GM18526 (cell line): ENCODE results near the gene ERGIC1.

Experiments used
- POLR2A ChIP-seq: IDR thresholded peaks from 3 replicates; pipeline ENCODE4 v1.6.1; 2011; ENCODE audit not compliant: insufficient read length; ENCODE audit errors: extremely low read depth

ERGIC1 gene

DNA sequence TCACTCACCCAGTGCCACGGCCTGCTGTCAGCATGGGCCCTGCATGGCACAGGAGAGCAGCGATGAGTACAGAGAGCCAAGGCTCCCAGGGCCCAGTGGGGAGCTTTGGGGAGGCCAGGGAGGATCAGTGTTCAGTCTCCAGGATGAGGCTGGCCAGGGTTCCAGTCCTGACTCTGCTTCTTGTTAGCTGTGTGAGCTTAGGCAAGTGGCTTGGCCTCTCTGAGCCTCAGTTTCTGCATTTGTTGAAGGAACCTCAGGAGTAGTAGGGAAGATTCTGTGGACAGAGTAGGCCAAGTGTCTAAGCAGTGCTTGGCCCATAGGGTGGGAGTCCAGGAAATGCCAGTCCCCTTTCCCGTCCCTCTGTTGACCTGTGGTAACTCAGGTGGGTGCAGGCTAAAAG lies 39.5 kb downstream of the ERGIC1 start:
- TF ChIP-seq POLR2A, result no peak

DNA sequence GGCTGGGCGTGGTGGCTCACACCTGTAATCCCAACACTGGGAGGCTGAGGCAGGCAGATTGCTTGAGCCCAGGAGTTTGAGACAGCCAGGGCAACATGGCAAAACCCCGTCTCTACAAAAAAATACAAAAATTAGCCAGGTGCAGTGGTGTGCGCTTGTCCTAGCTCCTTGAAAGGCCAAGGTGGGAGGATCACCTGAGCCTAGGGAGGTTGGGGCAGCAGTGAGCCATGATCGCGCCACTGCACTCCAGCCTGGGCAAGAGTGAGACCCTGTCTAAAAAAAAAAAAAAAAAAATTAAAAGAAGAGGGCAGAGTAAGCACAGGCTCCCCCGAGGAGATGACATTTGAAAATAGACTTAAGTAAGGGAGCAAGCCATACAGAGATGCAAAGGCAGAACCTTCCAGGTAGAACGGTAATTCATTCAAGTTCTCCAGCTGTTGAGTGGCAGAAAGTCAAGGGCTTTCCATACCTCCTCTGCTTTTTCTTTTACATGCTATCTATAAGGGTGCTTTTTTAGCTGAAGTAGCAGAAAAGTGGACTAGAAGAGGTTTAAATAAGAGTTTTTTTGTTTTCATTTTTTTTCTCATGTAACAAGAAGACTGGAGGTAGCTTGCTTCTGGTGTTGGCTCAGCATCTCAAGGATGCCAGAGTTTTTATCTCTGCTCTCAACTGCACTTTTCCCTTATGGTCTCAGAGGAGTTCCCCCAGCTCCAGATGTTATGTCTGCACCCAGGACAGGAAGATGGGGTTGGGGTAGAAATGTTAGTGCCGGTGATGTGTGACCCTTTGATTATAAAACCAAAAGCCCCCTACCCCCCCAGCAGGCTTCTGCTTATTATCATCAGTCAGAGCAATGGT lies 40.8 kb downstream of the ERGIC1 start:
- TF ChIP-seq POLR2A, result no peak

DNA sequence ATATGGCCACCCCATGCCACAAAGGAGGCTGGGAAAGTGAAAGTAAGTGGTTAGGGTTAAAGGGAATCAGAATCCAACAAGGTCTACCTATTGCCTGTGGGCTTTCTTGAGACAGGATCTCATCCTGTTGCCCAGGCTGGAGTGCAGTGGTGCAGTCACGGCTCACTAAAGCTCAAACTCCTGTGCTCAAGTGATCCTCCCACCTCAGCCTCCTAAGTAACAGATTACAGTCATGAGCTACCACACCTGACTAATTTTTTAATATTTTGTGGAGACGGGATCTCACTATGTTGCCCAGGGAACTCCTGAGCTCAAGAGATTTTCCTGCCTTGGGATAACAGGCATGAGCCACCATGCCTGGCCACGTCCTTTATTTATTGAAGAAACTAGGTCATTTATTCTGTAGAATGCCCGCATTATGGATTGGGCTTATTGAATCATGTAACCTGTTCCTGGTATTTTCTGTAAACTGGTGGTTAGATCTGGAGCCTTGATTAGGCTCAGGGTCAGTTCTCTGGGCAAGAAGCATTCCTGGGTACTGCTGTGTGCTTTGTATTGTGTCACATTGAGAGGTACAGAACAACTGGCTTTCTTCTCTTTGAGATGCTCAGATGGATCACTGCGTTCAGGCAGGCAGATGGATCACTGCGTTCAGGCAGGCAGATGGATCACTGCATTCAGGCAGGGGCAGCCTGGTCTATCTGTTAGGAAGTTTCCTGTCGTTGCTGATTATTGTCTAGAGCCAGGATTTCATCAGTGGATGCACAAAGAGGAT lies 41.6 kb downstream of the ERGIC1 start:
- no peak for TF ChIP-seq POLR2A

DNA sequence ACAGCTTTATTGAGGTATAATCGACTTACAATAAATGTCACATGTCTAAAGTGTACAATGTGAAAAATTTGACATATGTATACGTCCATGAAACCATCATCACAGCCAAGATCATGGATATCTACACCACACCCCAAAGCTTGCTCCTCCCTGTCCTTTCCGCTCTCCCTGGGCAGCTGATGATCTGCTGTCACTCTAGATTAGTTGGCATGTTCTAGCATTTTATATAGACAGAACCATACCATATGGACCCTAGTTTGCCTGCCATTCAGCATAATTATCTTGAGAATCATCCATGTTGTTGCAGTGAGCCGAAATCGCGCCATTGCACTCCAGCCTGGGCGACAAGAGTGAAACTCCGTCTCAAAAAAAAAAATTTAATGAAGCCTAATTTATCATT lies 42.5 kb downstream of the ERGIC1 start:
- TF ChIP-seq POLR2A, result no peak

DNA sequence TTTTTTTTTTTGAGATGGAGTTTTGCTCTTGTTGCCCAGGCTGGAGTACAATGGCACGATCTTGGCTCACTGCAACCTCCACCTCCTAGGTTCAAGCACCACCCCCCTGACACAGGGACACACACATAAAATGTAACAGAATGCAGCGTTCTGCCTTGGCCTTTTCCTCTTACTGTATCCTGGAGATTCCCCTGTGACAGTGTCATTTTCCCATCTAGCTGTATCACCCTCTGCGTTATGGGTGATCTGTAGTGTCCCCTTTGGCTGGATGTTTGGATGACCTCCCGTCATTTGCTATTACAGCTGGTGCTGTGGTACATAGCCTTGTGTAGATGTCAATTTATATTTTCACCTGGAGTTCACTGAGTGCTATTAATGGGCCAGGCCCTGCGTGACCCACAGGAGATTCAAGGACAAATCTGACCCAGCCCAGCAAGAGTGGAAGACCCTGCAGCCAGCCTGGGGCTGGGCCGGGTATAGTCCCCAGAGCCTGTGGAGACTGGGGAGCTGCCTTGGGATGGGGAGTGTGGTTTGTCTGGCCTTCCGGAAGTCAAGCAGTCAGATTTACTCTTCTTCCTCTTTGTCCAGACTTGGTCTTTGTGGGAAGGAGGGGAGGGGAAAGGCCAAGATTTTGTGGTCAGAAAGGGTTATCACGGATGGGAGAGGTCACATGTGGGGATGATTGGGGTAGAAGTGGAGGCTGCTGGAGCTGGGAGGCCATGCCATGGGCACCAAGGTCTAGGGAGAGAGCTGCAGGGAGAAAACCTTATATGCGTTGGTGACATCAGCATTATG lies 43.6 kb downstream of the ERGIC1 start:
- TF ChIP-seq POLR2A, result no peak

DNA sequence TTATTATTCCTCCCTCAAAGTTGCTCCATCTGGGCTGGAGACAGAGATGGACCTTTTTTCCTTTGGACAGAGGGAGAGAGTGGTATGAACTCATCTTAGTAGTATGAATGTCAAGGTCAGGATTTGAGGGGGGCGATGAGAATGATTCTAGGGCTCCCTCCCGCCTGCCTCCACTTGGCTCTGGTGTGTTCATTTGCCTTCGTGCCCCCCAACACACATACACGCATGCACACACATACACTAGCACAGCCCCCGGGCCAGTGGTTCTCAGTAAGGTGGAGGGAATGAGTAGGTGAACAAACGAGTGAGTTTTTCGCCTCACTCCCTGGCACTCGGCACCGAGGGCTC lies 44.5 kb downstream of the ERGIC1 start:
- no peak for TF ChIP-seq POLR2A

DNA sequence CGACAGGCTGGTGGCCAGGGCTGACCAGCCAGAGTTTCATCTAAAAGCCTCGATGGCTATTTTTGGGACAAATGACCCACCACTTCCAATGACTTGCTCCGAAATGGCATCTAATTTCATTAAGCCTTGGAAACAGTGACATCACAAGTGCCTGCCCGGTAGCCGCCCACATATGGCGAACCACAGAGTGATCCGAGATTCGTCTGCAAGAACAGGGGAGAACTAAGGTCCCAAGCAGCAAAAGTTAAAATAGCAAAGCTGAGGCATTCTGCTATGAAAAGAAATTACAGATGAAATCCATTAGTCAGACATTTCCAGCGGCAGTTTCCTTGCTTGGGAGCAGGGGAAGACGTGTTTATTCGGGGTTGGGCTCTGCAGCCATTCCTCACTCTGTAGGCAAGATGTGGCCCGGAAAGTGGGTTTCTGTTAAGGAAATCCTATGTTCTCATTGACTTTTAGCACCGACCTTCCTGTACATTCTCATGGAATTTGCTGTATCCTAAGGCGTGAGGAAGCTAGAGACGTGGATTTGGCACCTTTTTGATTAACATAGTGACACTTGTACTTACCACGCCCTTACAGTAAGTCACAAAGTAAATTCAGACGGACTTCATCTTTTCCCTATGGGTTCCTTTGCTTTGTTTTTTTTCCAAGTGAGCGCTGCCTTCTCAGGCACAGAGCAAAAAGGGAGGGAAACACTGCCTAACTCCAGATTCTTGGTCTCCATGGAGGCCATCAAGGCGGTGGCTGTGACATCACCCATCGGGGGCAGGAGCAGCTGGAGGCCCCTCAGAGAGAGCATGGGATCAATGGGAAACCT lies 45.1 kb downstream of the ERGIC1 start:
- TF ChIP-seq POLR2A, result no peak

DNA sequence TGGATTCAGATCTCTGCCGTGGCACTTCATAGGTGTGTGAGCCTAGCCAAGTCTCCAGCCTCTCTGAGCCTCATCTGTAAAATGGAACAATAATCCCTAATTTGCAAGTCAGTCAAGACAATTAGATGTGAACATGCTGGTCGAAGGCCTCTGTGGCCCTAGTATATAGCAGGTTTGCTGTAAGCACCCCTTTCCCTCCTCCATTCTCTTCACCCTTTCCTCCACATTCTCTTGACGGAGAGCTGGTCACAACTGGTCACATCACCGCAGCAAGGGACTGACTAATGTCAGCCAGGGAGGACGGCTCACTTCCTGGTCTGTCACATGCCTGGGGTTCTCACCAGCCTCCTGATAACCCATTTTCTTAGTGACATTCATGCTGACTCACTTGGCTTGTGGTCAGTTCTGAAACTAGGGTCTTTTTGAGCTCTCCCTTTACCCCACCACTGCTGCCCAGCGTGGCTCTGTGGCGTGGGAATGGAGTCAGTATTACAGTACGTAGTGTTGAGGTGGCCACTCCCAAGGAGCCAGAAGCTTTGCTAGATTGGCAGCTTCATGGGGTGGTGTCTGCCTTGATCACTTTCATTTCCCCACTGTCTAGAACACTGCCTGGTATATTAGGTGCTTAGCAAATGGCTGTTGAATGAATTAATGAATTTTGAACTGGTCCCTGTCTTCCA lies 47.8 kb downstream of the ERGIC1 start:
- no peak for TF ChIP-seq POLR2A

DNA sequence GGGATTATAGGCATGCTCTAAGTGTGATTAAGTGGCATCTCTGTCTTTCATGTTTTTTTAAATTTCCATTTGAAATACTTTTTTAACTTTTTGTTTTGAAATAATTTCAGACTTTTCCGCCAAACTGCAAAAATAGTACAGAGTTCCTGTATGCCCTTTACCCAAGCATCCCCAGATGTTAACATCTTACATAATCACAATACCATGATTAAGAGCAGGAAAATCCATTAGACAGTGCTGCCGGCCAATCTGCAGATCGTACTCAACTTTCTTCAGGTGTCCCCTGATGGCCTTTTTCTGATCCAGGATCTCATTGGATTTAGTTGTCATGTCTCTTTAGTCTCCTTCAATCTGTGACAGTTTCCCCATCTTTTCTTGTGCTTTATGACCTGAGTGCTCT lies 49.0 kb downstream of the ERGIC1 start:
- TF ChIP-seq POLR2A, result no peak

DNA sequence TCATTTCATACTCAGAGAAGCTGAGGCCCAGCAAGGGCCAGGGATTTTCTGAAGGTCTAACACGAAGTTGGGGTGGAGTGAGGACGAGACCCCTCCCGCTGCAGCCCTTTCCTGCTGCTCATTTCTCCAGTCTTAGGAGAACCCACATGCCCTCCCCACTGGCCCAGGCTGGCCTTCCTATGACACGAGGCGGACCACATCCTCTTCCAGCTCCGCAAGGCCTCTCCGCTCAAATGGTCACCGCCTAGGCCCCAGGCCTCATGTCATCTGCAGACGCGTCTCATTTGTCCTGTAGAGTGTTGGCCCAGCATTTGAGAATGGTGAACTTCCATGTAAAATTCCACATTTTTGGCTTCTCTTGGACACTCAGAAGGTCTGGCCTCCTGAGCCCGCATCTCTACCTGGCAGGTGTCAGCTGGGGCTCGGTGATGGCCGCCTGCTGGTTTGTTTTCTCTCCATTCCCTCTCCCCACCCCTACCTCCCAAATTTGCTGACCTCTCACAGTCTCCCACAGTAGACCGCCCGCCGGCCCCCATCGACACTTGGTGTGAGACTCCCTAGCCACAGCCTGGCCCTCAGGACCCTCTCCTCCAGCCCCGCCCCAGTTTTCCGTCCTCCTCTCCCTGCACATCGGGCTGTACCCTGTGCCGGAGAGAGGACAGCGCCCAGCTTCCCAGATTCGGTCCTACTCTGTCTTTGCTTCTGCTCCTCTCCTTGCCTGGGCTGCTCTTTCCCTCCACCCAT lies 51.7 kb downstream of the ERGIC1 start:
- TF ChIP-seq POLR2A, result no peak

DNA sequence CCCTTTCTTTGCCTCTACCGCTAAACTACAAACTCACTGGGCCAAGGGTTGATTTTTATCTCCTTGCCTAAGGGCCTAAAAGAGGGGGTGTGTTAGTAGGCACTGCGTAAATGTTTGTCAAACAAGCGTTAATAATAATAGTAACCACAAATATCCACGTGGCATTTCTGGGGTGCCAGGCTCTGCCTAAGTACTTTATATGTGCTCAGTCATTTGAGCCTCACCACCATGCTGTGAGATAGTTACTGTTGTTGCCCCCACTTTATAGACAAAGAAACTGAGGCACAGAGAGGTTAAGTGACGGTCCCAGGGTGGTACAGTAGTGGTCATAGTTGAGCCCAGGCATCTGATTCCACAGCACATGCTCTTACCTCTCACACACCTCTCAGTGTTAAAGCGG lies 52.4 kb downstream of the ERGIC1 start:
- TF ChIP-seq POLR2A, result no peak

DNA sequence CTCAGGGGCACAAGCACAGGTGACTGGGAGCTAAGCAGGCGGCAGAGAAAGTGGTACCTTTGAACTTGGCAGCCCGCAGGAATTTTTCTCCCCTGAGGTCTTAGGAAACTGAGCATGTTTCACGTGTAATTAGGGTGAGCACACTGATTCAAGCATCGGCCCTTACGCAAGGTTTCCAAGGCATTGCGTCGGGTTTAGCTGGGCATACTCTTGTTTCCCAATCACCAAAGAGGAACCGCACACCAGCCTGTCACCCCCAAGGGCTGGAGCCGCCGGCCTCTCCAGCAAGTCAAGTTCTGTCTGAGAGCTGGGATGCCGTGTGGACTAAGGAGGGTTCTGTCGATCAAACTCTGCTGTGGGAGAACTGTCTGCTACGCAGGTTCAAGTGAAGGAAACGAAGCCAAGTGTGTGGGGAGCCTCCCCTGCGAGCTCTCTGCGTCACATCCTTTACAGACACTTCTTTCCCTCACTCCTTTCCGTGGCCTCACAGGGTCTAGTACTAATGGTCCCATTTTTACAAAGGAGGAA lies 53.0 kb downstream of the ERGIC1 start:
- no peak for TF ChIP-seq POLR2A

DNA sequence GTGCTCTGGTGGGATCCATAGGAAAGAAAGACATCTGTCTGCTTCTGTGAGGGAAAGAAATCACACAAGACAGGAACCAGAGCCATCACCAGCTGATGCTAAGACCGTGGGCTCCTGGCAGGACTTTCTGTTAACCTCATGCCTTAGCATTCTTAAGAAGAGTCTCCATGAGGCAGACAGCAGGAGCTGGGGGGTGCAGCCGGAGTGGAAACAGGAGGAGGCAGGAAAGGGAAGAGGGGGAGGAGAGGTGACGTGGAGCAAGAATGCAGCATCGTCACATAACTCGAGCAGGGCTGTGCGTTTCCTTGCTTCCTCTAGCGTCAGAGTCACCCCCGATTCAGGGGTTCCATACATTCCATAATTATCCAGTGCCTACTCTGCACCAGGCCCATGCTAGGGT lies 53.6 kb downstream of the ERGIC1 start:
- no peak for TF ChIP-seq POLR2A

DNA sequence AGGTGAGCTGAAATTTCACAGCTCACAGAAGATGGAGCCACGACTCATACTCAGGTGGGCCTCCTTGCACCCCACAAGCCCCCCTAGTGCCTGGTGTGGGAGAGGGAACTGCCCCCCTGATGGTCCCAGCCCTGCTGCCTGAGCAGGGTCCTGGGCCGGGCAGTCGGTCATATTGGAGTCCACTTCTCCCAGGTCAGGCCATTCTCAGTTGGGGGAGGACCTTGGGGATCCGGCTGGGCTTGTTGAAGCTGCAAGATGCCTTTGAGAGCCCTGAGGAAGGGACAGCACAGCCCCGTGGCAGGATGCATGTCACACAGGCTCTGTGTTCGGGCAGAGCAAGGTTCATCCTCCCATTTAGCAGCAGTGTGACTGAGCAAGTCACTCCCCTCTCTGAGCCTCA lies 56.6 kb downstream of the ERGIC1 start:
- no peak for TF ChIP-seq POLR2A
